Measurements from ENCODE around the gene ADAMTS2.

DNA sequence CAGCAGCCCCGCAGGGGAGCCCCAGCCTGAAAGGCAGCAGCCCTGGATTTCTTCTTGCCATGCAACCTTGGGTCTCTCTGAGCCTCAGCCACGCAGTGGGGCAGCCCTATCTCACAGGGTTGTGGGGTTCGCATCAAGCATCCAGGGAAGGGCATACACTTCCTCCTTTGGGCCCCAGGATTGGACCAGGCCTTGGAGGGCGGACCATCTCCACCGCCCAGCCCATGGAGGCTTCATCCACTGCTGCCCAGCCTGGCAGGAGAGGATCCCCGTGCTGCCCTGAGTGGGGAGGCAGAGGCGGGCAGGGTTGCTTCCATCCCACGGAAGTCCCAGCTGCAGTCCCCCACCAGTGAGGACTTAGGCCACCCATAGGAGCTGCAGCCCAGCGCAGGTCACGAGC lies 5.3 kb downstream of the ADAMTS2 start:
- TF ChIP-seq TEAD4 (IDR thresholded peaks at IDR 0.05) (no peak), NFIC (IDR thresholded peaks at IDR 0.05) (no peak), EP300 (IDR thresholded peaks at IDR 0.05; ENCODE audit: borderline replicate concordance) (no peak), CREB1 (IDR thresholded peaks at IDR 0.05; ENCODE audit: low read depth) (no peak), FOXM1 (IDR thresholded peaks at IDR 0.05; ENCODE audit: borderline replicate concordance, low read depth) (no peak), ZBTB7A (IDR thresholded peaks at IDR 0.05; ENCODE audit: low read depth) (no peak)
